ENCODE data around the gene OSR1. TPM values are rescaled to one million over a fixed set of nuclear protein-coding genes. Genes with fewer than 3 reads are reported as not detected.

The OSR1 gene
- total RNA-seq, 2 experiments from 2014 or later = not detected

- ATAC-seq (ENCODE audit: poor library complexity) (no peak), DNase-seq (no peak)
- Mint-ChIP-seq H3K4me1 (ENCODE audit: low read depth) (no peaks in the 10 kb centered on the region), H3K27ac (no peak overlapping the region), H3K27me3 (no peaks in the 10 kb centered on the region), H3K36me3 (ENCODE audit: low read depth) (no peaks in the 10 kb centered on the region), H3K9me3 (no peaks in the 10 kb centered on the region), H3K4me3 (no peak overlapping the region)
- no peaks in the 10 kb centered on the region for H3K4me1 ChIP-seq (ENCODE audit: insufficient read depth, low read length)
- H3K9me3 ChIP-seq (ENCODE audit: control insufficient read depth in 1 of 2, insufficient read depth in 1 of 2, low read length in 2 of 2) = no peaks in the 10 kb centered on the region
- no peaks in the 10 kb centered on the region for H3K27me3 ChIP-seq (ENCODE audit: control insufficient read depth in 1 of 2, insufficient read depth in 2 of 2, low read length in 2 of 2)
- H3K27ac ChIP-seq (ENCODE audit: low read depth in 1 of 2, low read length in 2 of 2) = no peak overlapping the region
- CTCF ChIA-PET = no interaction called here
- intact Hi-C loops (cut with DNase I, micrococcal nuclease) = no loop called here
- POLR2A ChIA-PET = no interaction called here
- H3K36me3 ChIP-seq (ENCODE audit: insufficient read depth, low read length) = no peaks in the 10 kb centered on the region
- no peak overlapping the region for H3K4me3 ChIP-seq (ENCODE audit: low read length)
- no peak for TF ChIP-seq CTCF (IDR thresholded peaks at IDR 0.05)
Observed at GRCh38 chr2:19331450-19331849, 27.0 kb downstream of the OSR1 start.

- ChIA-PET POLR2A (no interaction called here), CTCF (no interaction called here)
- DNase-seq = no peak
- Histone ChIP-seq H3K9me3 (ENCODE audit: control insufficient read depth in 1 of 2, insufficient read depth in 1 of 2, low read length in 2 of 2) (no peaks in the 10 kb centered on the region), H3K27me3 (ENCODE audit: control insufficient read depth in 1 of 2, insufficient read depth in 2 of 2, low read length in 2 of 2) (no peaks in the 10 kb centered on the region), H3K36me3 (ENCODE audit: insufficient read depth, low read length) (no peaks in the 10 kb centered on the region), H3K4me1 (ENCODE audit: insufficient read depth, low read length) (no peaks in the 10 kb centered on the region), H3K4me3 (ENCODE audit: low read length) (no peak overlapping the region), H3K27ac (ENCODE audit: low read depth in 1 of 2, low read length in 2 of 2) (no peak overlapping the region)
- Mint-ChIP-seq H3K4me3 (no peak overlapping the region), H3K9me3 (no peaks in the 10 kb centered on the region), H3K27ac (no peak overlapping the region), H3K4me1 (ENCODE audit: low read depth) (no peaks in the 10 kb centered on the region), H3K36me3 (ENCODE audit: low read depth) (no peaks in the 10 kb centered on the region), H3K27me3 (no peaks in the 10 kb centered on the region)
- ATAC-seq (ENCODE audit: poor library complexity) = no peak
- intact Hi-C loops (cut with DNase I, micrococcal nuclease) = no loop called here
- no peak for TF ChIP-seq CTCF (IDR thresholded peaks at IDR 0.05)
Observed at GRCh38 chr2:19330436-19330835, 28.0 kb downstream of the OSR1 start.

GRCh38 chr2:19329445-19329844, 29.0 kb downstream of the OSR1 start:
- no peaks in the 10 kb centered on the region for H3K4me1 ChIP-seq (ENCODE audit: insufficient read depth, low read length)
- DNase-seq = no peak
- no peaks in the 10 kb centered on the region for H3K36me3 Mint-ChIP-seq (ENCODE audit: low read depth)
- H3K9me3 Mint-ChIP-seq = no peaks in the 10 kb centered on the region
- H3K4me1 Mint-ChIP-seq (ENCODE audit: low read depth) = no peaks in the 10 kb centered on the region
- H3K4me3 Mint-ChIP-seq = no peak overlapping the region
- ATAC-seq (ENCODE audit: poor library complexity) = no peak
- no peaks in the 10 kb centered on the region for H3K9me3 ChIP-seq (ENCODE audit: control insufficient read depth in 1 of 2, insufficient read depth in 1 of 2, low read length in 2 of 2)
- no peak overlapping the region for H3K27ac Mint-ChIP-seq
- no peaks in the 10 kb centered on the region for H3K36me3 ChIP-seq (ENCODE audit: insufficient read depth, low read length)
- H3K4me3 ChIP-seq (ENCODE audit: low read length) = no peak overlapping the region
- ChIA-PET POLR2A (no interaction called here), CTCF (no interaction called here)
- no peaks in the 10 kb centered on the region for H3K27me3 ChIP-seq (ENCODE audit: control insufficient read depth in 1 of 2, insufficient read depth in 2 of 2, low read length in 2 of 2)
- no peaks in the 10 kb centered on the region for H3K27me3 Mint-ChIP-seq
- intact Hi-C loops (cut with DNase I, micrococcal nuclease) = no loop called here
- TF ChIP-seq CTCF (IDR thresholded peaks at IDR 0.05) = no peak
- no peak overlapping the region for H3K27ac ChIP-seq (ENCODE audit: low read depth in 1 of 2, low read length in 2 of 2)

Measured in CD4-positive, alpha-beta T cell (primary cell).